Gastroesophageal sphincter (tissue), 3 donors: ENCODE results near the gene TRIM56.
"Not testable (repeated sequence)": the region's sequence is repeated elsewhere in the genome, so short reads cannot be mapped to it uniquely, and the experiment has no call there.

Experiments
- CTCF ChIP-seq, 4 experiments: fragments of 200-600 bp in 2 of 4; fragments of 450-650 bp in 2 of 4; sonication (generic) in 1 of 4; IDR thresholded peaks; one replicate each; pipeline ENCODE4 v1.5.1; 2017 to 2019; ENCODE audit warnings: antibody characterized with exemption in 4 of 4, mild to moderate bottlenecking in 2 of 4, moderate library complexity in 2 of 4
- POLR2A ChIP-seq, 2 donors: fragments of 450-650 bp; IDR thresholded peaks; one replicate each; pipeline ENCODE4 v1.6.1; 2017; ENCODE audit warnings: antibody characterized with exemption in 2 of 2, mild to moderate bottlenecking in 2 of 2, moderate library complexity in 1 of 2

GRCh38 chr7:101103701-101104100 is 18.4 kb downstream of the TRIM56 start:
- not testable (repeated sequence) for TF ChIP-seq POLR2A, CTCF (IDR thresholded peaks at IDR 0.05)
